Measurements from ENCODE around the gene LPCAT4. TPM values are rescaled to one million over a fixed set of nuclear protein-coding genes. Genes with fewer than 3 reads are reported as not detected.
"Not testable (repeated sequence)": the region's sequence is repeated elsewhere in the genome, so short reads cannot be mapped to it uniquely, and the experiment has no call there.

LPCAT4 gene
- total RNA-seq, 6 donors from 2014 or later: 16.3 to 39.0 (median 23.9) TPM

DNA sequence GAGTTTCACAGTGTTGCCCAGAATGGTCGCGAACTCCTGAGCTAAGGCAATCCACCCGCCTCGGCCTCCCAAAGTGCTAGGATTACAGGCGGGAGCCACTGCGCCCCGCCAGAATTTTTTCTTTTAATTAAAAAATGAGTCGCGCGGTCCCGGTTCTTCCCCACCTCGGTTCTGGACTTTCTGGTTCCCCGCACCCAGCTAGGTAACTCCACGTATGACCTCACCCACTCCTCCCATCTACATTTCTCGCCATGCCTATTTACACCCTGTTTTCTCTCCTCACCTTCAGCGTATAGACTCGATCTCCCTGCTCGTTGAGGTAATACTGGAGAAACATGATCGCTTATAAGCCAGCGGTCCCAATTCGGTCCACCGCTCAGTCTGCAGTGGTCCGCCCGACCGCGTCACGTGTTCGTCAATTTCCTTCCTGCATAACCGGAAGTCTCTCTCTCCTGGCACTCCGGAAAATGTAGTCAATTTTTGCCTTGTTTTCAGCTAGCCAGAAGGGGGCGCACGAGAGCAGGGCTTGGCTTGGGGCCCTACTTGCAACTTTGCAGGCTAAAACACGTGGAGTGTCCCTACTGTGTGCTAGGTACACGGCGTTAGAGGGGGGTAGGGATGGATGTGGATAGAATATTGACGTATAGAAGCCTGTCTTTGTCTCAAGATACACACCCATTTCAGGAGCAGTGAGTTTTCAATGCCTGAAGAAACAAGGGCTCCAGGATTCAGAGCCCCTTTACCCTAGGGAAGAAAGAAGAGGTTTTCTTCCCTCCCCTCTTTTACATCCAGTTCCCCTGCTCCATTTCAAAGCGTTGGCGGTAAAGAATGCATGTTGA, 24.0 kb downstream of the LPCAT4 start, which contains the start of the genes NOP10 and NUTM1:
Gene NOP10 (minus strand): TSS at position 400 of the 839 bp plus-strand sequence. CDS start 63 bp downstream, at position 337.
Gene NUTM1 (plus strand): TSS at position 579 of the 839 bp plus-strand sequence. CDS start 382 bp downstream, outside the sequence.
- ATAC-seq (ENCODE audit: low FRiP score in 2 of 2) (peak; percentile 97), DNase-seq (peak; percentile 79 to 94)
- Histone ChIP-seq H3K27ac (peak within 1 kb of the TSS; percentile 90 to 97 (median 93)), H3K4me3 (peak within 1 kb of the TSS; percentile 59 to 85 (median 74)), H3K36me3 (peaks cover 0 to 21% (median 1%) of the 10 kb centered on the region in 4 donors), H3K27me3 (no peaks in the 10 kb centered on the region), H3K9me3 (no peaks in the 10 kb centered on the region), H3K4me1 (peaks cover 11 to 22% (median 18%) of the 10 kb centered on the region in 4 donors)
- WGBS, 2 donors: 2% methylated on average over 38 of the region's 38 CpGs
- TF ChIP-seq CTCF (IDR thresholded peaks at IDR 0.05): peak; percentile 80 to 96 (median 94)
- TF ChIP-seq EP300 (IDR thresholded peaks at IDR 0.05): peak in 1 of 4 donors; percentile 71
- TF ChIP-seq POLR2AphosphoS5 (IDR thresholded peaks at IDR 0.05): peak; percentile 95 to 96
- TF ChIP-seq POLR2A (IDR thresholded peaks at IDR 0.05): peak in 3 of 4 donors; percentile 61 to 87 (median 74)

GRCh38 chr15:34342213-34342736, 24.7 kb downstream of the LPCAT4 start:
- Histone ChIP-seq H3K4me3 (peak overlapping the region; percentile 59 to 85 (median 74)), H3K36me3 (peaks cover 0 to 21% (median 1%) of the 10 kb centered on the region in 4 donors), H3K27ac (peak overlapping the region; percentile 90 to 97 (median 93)), H3K4me1 (peaks cover 11 to 22% (median 18%) of the 10 kb centered on the region in 4 donors)
- not testable (repeated sequence) for H3K27me3 ChIP-seq; H3K9me3 ChIP-seq; ATAC-seq (ENCODE audit: low FRiP score in 2 of 2); DNase-seq
- WGBS, 2 donors: 38 to 41% methylated on average over 26 of the region's 26 CpGs

DNA sequence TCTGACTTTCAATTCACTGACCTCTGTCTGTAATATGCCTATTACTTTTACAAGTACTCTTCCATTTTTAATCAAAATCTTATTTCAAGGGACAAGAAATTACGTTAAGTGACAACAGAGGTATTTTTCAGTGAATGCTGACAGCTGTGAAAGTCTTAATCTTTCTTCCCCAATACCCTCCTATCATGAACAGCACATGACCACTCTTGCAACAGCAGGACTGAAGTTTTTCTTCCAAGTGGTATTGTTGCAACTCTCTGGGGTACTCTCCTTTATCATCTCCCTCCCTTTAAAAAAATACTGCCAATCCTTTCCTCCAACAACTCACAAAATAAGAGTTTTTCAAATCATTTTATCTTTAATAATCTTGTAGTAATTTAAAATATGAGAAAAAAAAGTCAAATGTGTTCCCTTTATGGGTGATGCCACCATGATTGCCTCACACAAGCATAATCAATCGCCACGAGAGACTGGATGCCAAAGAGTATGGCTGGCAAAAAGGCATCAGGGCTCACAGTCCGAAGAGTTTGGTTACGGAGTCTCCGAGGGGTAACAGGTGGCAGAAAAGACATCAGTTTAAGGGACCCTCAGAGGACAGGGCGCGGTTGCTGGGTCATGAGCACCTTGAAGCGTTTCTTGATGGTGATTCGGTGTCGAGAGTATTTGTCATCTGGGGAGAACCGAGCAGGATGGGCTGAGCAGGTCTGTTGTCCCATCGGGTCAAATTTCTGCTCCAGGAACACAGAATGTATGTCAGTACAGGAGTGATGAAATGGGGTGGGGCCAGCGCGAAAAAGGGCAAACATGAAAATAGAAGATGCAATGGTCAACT, 25.4 kb downstream of the LPCAT4 start:
- peaks cover 17 to 28% (median 23%) of the 10 kb centered on the region in 4 donors for H3K4me1 ChIP-seq
- TF ChIP-seq EP300 (IDR thresholded peaks at IDR 0.05): no peak
- TF ChIP-seq CTCF (IDR thresholded peaks at IDR 0.05): no peak
- no peak for TF ChIP-seq POLR2AphosphoS5 (IDR thresholded peaks at IDR 0.05)
- no peak for TF ChIP-seq POLR2A (IDR thresholded peaks at IDR 0.05)
- no peaks in the 10 kb centered on the region for H3K27me3 ChIP-seq
- DNase-seq (no peak), ATAC-seq (ENCODE audit: low FRiP score in 2 of 2) (no peak)
- peaks cover 0 to 21% (median 1%) of the 10 kb centered on the region in 4 donors for H3K36me3 ChIP-seq
- peak overlapping the region; percentile 59 to 85 (median 74) for H3K4me3 ChIP-seq
- H3K27ac ChIP-seq: peak overlapping the region; percentile 15 to 95 (median 90)
- H3K9me3 ChIP-seq: no peaks in the 10 kb centered on the region
- 91% methylated on average over 15 of the region's 15 CpGs for WGBS, 2 donors

DNA sequence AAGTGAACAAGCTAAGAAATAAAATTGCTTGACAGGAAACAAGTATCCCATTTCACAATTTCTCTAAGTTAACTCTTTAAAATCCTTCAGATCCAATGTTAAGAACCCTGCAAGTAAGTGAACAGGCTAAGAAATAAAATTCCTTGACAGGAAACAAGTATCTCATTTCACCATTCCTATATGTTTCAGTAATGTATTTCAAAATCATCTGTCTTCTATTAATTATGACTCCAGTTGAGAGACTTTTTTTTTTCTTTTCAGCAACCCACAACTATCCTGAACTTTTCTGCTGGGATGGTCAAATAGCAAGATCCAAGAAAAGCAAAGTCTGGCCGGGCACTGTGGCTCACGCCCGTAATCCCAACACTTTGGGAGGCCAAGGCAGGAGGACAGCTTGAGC, 27.1 kb downstream of the LPCAT4 start:
- WGBS, 2 donors: 97 to 98% methylated on average over 3 of the region's 3 CpGs

More for the DNA sequence above, 27.1 kb downstream of the LPCAT4 start:
- Histone ChIP-seq H3K4me3 (no peak overlapping the region), H3K27me3 (no peaks in the 10 kb centered on the region), H3K9me3 (no peaks in the 10 kb centered on the region), H3K36me3 (peaks cover 0 to 21% (median 1%) of the 10 kb centered on the region in 4 donors), H3K4me1 (peaks cover 31 to 45% (median 35%) of the 10 kb centered on the region in 4 donors), H3K27ac (no peak overlapping the region)
- TF ChIP-seq POLR2AphosphoS5 (IDR thresholded peaks at IDR 0.05) (no peak), EP300 (IDR thresholded peaks at IDR 0.05) (no peak), CTCF (IDR thresholded peaks at IDR 0.05) (no peak)
- ATAC-seq (ENCODE audit: low FRiP score in 2 of 2) (no peak), DNase-seq (no peak)

All from upper lobe of left lung (tissue), 6 donors.